ENCODE results near the gene ZNF664.

The ZNF664 gene

DNA sequence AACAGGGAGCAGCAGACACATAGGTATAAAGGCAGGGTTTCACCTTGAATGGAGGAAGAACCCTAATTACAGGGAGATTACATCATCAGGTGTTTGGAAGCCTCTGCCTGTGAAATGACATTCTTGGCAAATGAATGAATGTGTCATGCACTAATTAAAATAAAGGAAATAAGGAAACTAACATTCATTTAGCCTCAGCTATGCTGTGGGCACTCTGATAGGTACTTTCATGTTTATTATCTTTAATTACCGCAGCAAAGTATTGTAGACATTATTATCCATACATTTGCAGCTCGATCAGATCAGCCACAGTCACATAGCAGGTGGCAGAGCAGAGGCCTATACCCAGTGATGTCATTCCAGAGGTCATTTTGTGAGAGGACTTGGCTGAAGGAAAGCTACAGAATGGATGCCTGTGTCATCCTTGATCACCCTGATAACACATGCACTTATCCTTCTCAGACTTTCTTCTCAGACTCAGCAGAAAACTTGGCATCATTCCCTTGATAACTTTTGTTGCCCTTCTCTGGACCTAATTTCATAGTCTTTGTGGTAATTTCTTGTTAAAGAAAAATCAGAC, 18.4 kb downstream of the ZNF664 start:
- no peak for DNase-seq

DNA sequence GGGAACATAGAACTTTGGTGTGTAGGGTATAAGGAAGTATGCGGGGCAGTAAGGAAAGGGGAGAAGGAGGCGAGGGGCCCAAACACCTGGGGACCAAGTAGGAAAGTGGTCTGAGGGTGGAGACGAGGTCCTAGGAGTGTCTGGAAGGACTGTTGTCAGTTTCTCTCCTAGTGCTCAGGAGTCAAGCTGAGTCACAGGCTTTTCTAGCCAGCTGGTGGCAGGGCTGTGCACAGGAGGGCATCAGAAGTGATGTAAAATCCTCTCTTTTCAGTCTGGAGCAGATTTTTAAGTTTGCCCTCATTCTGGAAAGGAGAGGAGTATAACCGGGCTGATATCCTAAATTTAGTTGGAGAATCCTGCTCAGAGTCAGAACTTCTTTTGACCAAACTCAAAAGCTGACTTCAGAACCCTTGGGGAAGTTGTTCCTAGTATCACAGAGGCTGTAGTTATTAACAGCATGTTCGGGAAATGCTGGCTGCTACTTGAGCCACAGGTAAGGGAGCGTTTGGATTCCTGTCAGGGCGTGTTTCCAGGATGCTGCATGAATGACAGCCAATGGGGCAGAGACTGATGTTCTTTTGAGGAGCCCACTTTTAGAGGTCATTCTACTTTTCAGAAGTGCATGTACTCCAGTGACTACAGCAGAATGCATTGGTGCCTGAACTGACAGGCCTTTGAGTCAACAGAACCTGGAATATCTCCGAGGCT, 19.3 kb downstream of the ZNF664 start:
- no peak for DNase-seq

DNA sequence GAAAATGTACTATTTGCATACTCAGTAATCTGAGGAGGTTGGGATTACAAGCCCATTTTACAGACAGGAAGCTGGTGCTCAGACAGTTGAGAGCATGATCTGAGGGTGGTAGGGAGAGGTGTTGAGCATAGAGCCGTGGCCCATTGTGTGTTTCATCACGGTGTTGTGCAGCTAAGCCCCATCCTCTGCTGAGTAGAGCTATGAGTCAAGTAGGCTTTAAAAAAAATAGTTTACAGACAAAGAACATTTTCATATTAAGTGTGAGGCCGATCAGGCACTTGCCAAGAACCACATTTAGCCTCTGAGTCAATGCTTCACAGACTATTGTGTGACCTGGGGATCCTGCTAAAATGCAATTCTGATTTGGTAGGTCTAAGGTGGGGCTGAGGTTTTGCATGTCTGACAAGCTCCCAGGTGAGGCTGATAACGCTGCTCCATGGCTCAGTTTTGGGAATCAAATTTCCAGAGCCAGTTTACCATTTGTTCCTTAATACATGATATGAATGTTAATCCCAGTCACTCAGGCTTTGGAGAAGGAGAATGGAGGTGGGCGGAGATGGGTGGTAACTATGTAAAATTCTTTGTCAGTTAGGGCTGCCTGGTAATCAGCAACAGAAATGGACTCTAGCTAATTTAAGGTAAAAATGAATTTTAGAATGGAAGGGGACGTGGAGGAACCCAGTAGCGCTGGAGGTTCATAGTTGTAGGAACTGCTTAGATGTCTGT, 22.2 kb downstream of the ZNF664 start:
- DNase-seq: no peak

DNA sequence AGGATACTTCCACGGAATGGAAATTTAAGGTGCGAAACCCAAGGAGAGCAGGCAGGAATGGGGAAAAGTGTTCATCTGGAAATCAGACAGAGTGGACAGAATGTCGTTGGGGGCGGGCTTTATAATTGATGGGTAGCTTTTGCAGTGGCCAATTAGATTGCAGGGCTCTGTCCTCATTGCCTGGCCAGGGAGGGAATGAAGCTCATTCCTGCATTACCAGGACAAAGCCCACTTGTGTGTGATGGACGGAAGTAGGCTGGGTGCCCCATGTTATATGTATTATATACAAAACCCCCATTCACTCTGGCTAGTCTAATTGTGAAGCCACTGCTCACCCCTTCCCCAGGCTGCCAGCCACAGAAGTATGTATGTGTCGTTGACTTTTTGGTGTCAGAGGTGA, 23.6 kb downstream of the ZNF664 start:
- no peak for DNase-seq

DNA sequence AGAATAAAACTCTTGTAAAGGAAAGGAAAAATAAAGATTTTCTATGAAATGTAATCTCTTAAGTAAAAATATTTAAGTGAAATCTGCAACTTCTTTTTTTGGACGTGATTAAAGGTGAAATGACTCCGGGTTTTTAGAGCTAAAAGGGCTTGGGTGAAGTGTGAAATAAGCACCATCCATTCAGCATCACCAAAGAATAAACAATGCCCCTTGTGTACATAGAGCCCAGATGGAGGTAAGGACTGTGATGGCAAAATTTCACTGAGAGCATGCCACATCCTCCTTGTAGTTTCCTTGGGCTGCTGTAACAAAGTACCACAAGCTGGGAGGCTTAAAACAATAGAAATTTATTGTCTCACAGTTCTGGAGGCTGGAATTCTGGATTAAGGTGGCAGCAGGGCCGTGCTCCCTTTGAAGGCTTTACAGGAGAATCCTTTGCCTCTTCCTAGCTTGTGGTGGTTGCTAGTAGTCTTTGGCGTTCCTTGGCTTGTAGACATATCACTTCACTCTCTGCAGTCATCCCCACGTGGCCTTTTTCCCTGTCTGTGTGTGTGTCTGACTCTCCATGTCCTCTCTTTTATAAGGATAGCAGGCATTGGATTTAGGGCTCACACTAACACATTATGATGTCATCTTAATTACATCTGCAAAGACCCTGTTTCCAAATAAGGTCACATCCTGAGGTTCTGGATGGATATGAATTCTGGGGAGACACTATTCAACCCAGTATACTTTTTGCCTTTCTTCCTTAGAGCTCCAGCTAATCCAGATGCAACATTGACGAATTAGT, 24.2 kb downstream of the ZNF664 start:
- DNase-seq: no peak

DNA sequence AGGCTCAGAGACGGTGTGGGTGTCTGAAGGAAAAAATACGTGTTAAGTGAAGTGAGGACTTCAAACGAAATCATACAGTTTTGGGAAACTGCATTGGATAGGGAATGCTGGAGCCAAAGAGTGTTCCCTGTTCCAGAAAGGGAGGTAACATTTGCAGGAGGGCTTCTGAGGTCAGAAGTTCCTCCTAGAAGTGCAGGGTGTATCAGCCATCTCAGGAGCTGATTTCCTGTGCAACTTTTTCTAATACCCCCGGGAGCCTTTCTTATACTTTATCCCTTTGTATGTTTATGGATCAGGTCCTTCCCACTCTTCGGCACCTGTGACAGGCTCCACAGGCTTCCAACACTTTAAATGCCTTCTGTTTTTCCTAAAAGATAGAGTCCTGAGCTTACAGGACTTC, 24.9 kb downstream of the ZNF664 start:
- DNase-seq: no peak

DNA sequence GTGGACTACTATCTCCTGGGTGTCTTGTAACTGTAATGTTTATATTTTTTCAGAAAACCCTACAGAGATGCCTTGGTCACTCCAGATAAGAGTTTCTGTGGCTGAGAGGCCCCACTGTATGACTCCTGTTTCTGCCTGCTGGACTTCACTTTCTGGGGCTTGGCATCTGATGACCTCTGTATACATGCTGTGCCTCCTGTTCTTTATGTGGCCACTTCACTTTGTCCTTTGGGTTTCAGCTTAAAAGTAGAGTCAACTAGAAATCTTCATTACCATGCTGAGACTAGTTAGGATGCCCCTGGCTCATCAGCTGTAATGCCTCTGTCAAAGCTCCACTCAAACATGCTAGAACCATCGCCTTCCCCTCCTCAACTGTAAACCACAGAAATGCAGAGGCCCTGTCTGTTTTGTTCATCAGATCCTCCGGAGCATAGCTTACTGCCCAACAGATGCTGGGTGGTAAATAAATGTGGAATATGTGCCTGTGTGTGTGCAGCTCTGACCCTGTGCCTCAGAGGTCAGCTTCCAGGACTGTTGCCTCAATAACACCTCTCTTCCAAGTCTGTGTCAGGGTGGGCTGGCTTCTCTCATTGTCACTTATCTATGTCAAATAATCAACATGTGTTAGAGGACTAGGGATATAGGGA, 25.5 kb downstream of the ZNF664 start:
- DNase-seq: no peak

DNA sequence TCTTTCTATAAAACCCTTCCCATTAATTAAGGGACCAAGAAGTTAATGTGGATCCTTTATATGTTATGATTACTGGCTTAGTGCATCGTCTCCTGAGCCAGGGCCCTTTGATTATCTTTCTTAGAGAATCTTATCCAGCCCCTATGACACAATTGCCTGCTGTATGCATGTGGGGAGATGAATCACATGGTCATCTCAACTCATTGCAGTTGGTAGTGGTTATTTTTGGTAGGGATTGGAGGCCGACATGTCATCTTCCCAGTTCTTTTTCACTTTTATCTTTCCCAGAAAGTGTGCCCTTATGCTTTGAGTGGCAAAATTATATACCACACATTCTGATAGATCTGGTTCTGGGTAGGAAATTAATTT, 26.0 kb downstream of the ZNF664 start:
- DNase-seq: no peak

DNA sequence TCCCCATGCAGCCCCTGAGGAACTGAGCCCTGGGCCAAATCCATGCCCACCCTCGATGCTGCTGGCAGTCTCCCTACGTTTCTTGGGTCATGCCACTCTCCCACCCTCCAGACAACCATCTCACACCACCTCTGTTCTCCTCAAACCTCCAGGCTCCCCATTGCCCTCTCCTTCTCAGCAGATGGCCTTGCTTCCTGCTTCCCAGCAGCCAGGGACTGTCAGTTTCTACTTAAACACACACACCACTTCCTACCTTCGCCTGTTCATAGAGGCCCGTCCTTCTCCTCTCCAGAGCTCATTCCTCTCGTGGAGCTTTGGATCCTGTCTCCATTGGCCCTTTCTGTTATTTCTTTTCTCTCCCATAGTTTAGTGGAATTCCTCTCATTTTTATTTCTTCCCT, 27.1 kb downstream of the ZNF664 start:
- DNase-seq: no peak

DNA sequence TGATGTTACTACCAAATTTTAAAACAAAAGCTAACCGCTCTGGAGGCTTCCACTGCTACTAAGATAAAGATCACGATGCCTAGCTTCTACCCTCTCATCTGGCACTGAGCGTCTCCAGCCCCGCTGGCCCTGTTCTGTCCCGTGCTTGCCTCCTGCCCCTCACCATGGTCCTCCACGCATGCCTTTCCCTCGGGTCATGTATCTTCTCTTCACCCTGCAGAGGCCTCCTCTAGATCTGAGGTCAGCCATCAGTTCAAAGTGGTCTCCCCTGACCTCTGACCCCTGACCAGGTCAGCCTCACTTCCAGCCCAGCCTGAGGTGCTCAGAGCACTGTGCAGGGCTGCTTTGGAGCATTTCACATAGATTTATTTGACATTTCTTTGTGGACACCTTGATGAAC, 28.3 kb downstream of the ZNF664 start:
- DNase-seq: no peak

DNA sequence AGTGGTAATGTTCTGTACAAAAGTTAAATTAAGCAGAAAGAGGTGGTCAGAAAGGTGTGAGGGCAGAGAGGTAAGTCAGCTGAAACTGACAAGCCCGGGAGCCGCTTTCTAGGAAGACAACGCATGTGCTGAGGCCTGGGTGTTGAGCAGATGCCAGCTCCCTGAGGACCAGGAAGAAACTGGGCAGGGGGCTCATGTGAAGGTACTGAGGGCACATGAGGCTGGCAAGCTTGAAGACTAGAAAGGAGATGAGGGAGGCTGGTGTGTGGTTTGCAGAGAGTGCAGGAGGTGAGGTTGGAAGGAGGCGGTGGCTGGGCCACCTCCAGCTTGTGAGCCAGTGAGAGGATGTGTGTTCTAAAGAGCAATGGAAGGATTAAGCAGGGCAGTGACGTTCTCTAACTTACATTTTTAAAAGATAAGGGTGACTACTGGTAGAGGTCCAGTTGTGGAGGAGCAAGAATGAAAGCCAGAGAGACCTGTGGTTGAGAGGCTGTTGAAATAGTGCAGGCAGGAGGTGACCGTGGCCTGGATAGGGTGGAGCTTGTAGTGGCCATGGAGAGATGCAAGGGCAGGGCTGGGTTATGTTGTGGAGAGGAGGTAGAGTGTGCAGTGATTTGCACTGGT, 29.1 kb downstream of the ZNF664 start:
- no peak for DNase-seq

DNA sequence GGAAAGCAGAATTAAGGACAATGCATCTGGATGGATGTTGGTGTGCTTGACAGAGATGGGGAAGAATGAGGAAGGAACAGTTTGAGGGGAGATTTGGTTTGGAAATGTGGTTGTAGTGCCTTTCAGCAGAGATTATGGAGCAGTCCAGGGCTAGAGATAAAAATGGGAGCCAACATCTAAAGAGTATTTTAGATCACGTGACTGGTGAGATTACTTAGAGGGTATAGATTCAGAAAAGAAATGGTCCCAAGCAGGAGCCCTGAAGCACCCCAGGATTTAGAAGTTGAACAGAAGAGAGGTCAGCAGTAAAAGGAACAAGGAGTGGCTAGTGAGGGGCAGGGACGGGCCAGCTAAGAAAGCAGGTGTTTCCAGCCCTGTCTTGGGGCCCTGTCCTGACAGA, 29.6 kb downstream of the ZNF664 start:
- no peak for DNase-seq

DNA sequence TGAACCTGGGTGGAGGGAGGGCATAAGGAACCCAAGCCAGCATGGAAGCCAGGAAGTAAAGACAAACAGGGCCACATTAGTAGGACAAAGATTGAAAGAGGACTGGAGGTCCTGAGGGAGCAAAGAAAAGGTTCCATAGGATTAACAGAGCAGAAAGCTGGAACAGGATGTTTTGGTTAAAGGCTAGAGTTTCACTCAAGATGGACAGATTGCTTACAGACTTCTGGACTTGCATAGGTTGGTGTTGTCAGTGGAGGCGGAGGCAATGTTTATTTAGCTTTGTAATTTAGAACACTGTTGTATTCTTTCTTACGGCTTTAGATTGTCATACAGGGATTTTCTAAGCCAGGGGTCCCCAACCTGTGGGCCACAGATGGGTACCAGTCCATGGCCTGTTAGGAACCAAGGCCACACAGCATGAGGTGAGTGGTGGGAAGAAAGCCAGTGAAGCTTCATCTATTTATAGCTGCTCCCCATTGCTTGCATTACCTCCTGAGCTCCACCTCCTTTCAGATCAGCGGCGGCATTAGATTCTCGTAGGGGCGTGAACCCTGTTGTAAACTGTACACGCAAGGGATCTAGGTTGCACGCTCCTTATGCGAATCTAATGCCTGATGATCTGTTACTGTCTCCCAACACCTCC, 31.3 kb downstream of the ZNF664 start:
- DNase-seq: no peak

DNA sequence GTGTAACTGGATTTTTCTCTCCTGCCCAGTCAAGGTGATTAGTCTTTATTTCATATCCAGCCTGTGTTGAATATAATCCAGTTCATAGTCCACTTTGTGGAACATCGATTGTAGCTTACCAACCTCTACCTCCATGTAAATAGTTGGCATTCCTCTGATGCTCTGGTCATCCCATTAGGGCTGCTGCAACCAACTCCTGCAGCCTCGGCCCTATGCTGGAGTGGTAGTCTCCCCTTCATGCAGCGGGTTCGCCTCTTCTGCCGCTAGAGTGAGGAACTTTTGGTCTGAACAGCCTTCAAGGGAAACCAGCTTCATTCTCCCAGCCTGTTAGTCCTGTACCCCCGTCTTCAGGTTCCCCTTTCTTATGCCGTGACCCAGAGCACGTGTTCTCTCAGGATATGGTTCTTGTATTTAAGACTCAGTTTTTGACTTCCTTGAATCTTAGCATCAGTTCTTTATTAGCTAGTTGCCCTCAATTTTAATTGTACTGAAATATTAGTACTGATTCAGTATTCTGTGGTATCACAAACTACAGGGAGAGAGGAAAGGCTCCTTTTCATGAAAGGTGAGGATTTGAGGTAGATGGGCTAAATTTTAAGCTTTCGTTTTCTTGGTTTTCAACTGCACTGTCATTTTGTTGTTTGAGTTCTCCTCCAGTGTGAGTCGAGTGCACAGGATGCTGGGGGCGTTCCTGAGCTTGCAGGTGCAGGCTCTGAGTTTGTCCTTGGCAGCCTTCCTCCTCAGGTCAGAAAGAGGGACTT, 33.2 kb downstream of the ZNF664 start:
- no peak for DNase-seq

DNA sequence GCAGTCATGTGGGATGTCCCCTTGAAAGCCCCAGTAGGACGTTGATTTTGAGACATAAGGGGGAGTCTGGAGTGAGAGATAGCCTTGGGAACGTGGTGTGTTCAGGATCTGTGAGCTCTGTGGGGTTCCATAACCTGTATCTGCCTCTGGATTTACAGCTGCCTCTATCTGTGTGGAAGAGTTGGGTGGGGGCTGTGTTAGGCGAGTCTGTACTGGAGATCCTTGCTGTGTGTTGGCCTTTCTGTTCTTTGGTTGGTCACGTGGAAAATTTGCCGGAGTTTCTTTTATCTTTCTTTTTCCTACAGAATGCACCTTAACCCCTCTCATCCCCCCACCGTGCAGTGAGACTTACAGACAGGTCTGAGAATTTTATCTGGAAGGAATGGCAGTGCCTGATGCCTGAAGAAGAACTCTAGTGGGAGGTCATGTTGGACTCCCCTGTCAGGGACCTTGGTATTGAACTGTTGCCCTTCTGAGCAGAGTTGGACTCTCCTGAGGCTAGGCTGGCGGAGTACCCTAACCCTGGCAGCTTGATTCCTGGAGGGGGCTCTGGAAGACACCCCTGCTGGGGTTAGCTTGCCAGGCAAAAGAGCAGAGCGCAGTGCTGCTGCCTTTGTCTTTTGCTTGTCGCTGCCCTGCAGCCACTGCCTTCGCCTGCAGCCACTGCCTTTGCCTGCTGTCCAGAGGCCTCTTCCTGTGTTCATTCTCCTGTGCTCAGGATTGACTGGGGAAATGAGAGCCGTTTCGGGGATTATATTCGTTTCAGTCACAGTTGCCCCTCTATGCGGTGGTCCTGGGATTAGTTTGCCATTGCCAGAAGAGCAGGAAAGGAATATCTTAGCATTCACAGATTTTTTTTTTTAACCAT, 34.1 kb downstream of the ZNF664 start:
- DNase-seq: no peak

DNA sequence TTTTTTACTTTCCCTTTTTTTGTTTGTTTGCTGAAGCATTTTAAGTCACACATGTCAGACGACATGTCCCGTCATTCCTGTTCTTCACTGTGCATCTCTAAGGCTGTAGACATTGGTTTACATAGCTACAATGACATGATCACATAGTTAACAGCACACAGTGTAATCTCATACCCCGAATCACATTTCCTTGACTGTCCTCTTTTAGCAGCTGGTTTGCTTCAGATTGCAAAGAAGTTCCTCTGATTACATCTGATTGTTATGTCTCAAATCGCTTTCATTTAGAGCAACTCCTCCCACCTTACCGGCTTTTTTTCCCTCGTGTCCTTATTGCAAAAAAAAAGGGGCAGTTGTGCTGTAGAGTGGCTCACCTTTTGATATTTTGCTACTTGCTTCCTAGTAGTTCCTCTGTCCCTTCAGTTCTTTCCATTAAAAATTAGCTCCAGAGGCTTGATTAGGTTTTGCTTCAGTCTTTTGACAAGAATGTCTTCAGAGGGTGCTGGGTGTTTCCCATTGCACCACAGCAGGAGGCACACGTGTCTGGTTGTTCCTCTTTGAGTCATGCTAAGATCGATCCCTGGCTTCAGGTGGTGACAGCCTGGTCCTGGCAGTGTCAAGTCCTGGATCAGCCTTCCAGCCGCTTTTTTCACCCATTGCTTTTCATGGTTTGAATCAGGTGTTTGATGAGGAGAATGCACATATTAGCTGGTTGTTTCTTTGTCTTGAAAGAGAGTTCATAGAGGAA, 35.0 kb downstream of the ZNF664 start:
- no peak for DNase-seq

DNA sequence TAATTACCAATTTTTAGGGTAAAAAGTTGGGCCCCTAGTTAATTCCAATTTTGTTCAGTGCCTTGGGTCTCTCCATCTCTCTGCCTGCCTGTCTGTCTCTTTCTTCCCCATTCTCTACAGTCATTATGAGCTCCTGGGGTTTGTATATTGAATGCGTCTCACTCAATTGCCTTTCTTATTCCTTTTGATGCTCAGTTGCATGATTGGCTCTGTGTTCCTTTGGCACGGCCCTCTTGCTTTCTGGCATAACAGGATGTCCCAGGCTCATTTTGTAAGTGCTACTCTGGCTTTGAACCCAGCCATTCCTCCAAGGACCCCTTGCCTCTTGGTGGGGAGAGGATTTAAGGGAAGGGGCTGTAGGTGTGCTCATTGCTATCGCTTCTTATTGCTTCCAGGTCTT, 35.6 kb downstream of the ZNF664 start:
- DNase-seq: no peak

DNA sequence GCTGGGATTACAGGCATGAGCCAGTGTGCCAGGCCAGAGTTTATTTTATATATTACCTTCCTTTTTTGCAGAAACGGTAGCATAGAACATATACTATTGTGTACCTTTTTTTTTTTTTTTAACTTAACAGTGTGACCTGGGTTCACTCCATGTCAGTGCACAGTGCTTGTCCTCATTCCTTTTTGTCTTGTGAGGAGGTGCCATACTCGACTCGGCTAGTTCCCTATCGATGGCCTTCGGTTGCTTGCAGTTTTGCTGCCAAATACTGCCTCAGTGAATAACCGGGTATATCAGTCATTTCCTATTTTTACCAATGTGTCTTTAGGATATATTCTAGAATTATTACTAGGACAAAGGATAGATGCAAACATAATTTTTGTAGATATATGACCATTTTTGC, 36.8 kb downstream of the ZNF664 start:
- no peak for DNase-seq

DNA sequence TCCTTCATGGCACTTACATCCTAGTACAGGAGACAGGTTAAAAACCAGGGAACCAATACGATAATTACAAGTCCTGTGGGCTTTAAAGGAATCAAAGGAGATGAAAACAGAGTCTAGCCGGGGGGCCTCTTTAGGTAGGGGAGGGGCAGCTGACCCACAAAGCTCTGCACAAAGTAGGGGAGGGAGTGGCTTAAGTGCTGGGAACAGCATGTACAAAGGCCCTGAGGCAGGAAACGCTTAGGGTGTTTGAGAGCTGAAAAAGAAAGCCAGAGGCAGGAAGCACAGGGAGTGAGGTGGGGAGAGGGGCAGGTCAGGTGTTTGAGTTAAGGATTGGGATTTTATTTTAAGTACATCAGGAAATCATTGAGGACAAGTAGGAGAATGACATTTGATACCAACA, 37.7 kb downstream of the ZNF664 start:
- DNase-seq: no peak

Measured in activated naive CD4-positive, alpha-beta T cell treated with Interleukin-2 at 50 U/mL for 16 hours (primary cell).